CD1c-positive myeloid dendritic cell (primary cell): ENCODE results near the gene MAP1LC3B.
A peak's percentile ranks its signal among the peaks of the same experiment; 100 is the strongest.

ENCODE experiments used
- DNase-seq: peaks from one replicate; pipeline ENCODE4 v3.0.0-alpha.2; 2016; ENCODE audit errors: extremely low spot score

Gene MAP1LC3B

GRCh38 chr16:87409781-87410180 lies 17.6 kb downstream of the MAP1LC3B start:
- DNase-seq: no peak

DNA sequence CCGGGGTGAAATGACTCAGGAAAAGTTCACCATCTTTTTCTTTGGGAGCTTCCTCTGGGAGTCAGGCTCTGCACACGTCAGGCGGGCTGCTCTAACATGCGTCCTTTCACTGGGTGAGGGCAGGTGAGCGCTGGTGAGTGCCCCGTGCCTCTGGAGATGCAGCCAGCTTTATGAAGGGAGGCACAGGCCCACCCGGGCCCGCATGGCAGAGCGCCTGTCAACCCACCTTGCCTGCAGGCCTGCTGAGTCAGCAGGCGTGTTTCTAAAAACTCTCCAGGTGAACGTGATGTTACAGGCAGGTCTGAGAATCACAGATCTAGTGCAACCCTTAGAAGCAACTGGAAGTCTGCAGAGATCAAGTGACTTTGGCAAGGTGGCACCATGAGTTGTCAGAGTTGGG lies 18.4 kb downstream of the MAP1LC3B start:
- DNase-seq: no peak

DNA sequence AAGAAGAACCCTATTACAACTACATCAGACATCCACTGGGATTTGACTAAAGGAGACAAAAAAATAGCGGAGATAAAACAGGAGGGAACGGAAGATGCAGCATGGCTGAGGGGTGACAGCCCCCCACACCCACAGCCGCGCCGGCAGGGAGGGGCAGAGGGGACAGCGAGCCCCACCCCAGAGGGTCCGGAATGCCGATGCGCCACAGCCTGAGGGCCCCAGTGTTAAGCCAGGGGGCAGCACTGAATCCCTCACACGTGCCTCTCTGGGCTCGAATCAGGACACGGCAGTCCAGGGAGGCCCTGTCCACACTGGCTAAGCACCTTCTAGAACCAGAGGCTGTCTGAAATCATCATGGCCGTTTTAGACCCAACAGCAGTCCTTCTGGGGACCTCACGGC lies 18.8 kb downstream of the MAP1LC3B start:
- DNase-seq: no peak

DNA sequence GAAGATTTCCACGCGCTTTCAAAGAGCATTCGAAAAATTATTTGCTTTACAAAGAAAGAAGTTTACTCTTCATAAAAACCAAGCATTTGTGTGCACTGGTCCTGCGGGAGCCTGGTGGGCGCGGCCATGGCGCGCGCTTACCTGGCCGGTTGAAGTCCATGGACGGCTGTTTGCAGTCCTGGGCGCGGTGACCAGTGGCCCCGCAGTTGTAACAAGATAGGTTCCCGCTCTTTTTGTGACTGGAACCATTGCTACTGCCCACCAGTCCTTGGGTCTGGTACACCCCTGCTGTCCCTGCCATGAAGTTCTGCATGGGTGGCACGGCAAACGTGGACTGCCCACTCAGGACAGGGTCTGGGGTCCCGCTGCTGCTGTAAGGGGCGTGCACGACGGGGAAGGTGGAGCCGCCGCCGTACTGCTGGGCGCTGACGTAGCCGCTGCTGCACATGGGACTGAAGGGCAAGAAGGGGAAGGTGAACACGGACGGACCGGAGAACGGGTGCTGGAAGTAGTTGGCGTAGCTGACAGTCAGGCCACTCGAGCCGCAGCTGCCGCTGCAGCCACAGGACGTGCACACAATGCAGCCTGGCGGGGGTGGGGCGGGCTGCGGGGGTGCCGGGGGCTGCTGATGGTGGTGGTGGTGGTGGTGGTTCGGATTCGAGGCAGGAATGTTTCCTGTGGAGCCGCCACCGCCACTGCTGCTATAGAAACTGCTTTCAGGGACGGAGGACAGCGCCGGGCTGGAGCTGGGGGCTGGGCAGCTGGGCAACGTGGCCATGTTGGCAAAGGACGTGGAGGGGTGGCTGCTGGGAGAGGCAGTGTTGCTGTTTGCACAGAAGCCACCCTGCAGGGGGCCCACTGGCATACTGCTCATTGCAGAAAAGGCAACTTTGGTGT lies 19.5 kb downstream of the MAP1LC3B start:
- DNase-seq: no peak

DNA sequence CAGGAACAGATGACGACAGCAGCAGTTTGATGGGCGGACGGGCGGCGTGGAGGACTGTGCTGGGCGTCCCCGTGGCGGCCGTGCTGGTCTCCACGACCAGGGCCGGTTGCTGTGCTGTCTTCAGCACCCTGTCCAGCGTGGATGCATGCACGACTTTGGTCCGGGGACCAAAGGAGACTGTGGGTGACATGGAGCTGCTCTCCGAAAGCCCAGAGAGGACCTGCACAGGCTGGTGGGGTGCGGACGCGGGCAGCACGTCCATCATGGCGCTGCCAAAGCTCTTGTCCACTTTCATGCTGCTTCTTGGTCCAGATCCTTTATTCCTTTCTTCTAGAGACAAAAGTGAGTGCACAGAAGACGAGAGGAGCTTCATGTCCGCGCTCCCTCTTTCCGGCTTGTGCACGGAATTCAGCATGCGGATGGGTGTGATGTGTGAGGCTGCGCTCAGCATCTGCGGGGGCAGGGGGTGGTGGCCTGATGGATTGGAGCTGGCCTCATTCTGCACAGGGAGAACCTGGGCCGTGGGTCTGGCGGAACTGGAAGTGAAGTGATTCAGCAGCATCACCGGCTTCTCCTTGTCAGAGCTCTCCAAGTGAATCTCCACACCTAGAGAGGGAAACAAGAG lies 20.3 kb downstream of the MAP1LC3B start:
- DNase-seq: no peak

DNA sequence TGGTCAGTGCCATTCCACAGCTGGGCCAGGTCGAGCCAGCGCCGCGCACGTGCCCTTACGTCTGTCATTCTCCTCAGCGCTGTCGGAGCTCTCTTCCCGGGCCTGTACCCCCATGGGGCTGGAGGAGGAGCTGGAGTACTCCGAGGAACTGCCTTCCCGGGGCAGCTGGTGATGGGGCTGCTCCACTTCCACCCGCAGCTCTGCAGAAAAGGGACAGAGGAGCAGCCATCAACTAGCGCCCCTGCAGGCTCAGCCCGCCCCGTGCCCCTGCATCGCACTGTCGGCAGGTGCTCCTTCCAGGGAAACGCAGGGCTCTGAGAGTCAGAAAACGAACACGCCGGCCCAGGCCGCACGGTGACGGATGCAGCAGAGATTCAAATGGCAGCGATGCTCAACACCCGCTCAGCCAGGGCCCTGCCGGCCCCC lies 20.9 kb downstream of the MAP1LC3B start:
- DNase-seq: no peak

GRCh38 chr16:87414251-87414680 lies 22.1 kb downstream of the MAP1LC3B start:
- DNase-seq: no peak

DNA sequence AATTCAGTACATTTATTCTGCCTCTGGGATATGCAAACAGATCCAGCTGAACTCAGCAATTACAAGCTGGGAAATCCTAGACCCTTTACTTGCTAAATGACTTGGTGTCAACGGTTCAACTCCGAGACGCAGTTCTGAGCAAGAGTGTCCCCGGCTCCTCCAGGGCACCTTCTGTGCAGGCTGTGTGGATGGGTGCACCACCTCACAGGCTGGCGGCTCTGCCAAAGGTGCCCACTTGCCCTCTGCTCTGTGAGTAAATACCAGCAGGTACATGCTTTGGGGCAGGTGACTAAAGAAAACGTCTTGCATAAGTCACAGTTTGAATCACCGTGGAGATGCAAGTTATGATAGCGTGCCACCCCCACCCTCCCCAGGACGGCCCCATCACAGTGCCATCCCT lies 23.3 kb downstream of the MAP1LC3B start:
- DNase-seq: no peak

DNA sequence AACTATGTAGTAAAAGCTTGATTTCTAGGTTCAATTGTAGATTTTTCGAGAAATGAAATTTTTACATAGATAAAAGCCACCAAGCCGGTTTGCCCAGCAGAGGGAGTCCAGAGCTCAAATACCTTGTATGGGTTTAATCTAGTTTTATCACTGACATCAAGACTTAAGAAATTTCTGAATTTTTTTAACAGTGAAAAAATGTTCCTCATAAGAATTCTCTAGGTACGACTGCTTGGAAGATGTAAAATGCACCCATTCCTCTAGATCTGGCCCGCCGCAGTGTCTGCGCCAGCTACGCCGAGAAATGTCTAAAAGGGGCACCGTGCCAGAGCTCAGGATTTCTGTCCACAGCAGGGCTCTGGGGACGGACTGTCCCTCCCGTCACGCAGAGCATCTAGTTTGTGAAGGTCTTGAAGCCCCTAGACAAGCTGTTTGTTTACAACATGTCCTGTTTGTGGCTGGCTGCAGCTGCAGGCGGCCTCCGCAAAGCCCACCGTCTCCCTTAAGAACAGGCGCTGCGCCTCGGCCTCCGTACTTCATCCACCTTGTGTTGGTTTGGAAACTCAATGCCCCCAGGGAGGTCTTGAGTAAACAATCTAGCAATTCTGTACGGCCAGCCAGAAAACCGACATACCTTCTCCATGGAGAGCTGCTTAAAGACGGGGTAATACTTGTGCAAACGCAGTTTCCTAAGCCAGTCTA lies 24.8 kb downstream of the MAP1LC3B start:
- peak; percentile 22 for DNase-seq

- no peak for DNase-seq
These were observed 25.4 kb downstream of the MAP1LC3B start for GRCh38 chr16:87417528-87417910.

- DNase-seq: no peak
These were observed 26.1 kb downstream of the MAP1LC3B start for GRCh38 chr16:87418216-87418615.

GRCh38 chr16:87418644-87419043 lies 26.5 kb downstream of the MAP1LC3B start:
- no peak for DNase-seq

- DNase-seq: no peak
These were observed 28.2 kb downstream of the MAP1LC3B start for GRCh38 chr16:87420026-87421002.

DNA sequence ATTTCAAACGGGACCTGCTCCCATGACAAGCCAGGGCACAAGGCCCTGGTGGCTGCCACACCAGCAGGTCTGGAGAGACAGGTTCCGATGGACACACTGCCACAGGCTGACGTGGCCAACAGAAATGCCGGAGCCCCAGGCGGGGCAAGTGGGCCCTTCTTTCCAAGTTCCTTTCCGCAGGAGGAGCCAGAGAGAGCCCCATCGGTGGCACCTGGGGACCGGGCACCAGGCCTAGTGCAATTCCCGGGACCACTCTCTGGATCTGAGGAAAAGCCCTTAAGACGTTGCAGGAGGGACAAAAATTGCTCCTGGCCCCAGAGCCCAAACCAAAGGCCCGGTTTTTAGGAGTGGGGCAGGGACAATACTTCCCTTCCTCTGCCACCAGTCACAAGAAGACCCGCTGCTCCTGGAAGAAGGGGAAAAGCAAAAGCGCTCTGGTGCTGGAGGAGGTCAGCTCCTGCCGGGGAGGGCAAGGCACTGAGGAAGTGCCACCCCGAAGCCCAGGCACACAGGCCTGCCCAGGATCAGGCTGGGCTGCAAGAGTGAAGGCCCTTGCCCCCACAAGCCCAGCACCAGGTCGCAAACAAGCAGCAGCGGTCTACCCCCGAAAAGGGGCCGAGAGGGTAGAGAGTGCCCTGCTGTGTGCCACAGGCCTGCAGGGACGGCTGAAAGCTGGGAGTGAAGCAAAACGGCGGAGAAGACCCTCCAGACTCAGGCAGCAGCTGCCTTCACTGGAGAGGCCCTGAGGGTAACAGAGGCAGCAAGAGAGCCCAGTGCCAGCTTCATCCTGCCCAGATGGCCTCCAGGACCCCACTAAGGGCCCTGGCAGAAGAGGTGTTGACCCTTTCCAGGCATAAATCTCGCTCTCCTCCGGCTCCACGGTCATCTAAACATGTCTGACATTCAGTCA lies 29.1 kb downstream of the MAP1LC3B start:
- no peak for DNase-seq

- DNase-seq: no peak
These were observed 30.0 kb downstream of the MAP1LC3B start for GRCh38 chr16:87422106-87422505.

DNA sequence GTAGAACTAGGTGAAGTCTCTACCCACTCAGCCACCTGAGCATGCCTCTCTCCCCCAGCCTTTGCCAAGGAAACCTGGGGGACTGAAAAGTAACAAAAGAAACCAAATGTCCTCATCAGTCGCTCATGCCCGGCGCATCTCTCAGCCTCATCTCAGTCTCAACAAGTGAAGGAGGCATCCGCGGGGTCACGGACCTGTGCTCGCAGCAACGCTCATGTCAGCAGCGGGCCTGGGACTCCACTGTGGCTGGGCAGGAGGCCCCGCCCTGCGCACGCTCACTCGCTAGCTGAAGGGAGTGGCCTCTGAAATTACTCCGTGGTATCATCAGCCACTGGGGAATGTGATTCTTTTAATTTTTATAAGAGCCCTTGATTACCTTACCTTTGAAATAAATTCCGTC lies 31.3 kb downstream of the MAP1LC3B start:
- DNase-seq: no peak

DNA sequence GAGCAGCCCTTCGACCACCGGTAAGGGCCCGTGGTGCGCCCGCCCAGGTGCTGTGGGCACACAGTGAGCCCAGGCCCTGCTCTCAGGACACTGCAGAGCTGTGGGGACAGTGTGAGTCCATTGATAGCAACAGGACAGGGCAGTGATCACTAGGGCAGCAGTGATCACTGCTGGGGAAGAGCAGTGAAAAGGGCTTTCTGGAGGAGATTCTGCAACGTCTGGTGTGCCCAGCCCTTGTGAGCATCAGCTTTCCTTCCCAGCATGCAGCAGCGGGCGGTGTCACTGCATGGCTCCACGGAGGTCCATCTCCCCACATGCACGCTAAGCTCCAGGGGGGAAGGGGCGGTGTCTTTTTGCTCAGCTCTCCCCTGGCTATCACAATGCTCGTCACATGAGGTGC lies 32.1 kb downstream of the MAP1LC3B start:
- no peak for DNase-seq

- no peak for DNase-seq
These were observed 33.8 kb downstream of the MAP1LC3B start for GRCh38 chr16:87425941-87426340.

DNA sequence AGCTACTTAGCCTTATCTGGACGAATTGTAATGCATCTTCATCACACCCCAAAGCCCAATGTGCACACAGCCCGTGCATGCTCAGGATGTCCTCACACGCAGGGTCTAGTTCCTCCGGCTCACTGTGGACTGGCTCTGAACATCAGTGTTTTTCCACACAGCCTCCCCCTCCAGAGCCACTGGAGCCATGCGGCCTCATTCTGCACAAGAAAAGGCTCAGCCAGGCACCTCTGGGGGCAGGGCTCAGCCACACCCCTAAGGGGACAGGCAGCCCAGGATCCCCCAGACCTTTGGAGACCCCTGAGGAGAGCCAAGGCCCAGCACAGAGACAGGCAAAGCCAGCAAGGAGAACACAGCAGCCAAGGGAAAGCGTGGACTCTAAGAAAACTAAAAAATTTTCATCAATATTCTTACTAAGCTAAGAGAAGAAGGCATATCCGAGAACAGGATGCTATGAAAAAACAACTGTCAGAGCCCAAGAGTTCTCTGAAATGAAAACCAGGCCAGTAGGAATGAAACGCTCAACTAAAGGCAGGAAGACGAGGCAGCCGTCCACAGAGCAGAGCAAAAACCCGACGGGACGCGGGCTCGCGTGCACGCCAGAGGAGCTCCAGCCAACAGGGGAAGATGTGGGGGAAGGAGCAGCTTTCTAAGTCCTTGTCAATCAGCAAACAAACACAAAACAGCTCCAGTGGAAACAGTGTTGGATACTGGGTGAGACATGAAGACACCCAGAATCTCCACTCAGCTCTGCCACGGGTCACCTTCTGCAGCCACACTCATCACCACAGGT lies 34.5 kb downstream of the MAP1LC3B start:
- DNase-seq: no peak

DNA sequence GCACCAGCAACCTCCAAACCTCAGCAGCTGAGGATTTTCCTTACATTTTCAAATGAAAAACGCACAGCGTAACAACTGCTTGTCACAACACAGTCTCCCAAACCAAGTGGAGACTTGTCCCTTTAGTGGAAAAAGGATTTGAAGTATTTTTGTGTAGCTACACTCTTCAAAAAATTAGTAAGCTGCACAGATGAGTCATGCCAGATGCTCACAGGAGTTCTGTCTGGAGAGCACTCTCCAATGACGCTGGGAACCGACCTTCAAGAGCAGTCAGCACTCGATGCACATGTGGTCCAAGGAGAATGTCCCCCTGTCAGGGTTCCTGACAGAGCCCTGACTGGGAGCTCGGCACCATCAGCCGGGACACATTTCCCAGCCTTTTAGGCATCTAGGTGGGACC lies 39.8 kb downstream of the MAP1LC3B start:
- no peak for DNase-seq
